Activated CD4-positive, alpha-beta T cell treated with anti-CD3 and anti-CD28 coated beads for 36 hours (primary cell): ENCODE measurements around the gene CENPC. TPM values are rescaled to one million over a fixed set of nuclear protein-coding genes. Genes with fewer than 3 reads are reported as not detected.
"Not testable (repeated sequence)": the region's sequence is repeated elsewhere in the genome, so short reads cannot be mapped to it uniquely, and the experiment has no call there.

Source experiments
- ATAC-seq: fragments of 200-7000 bp; cut with Tn5 transposase; one replicate; pipeline ENCODE4 v1.10.0; 2021; ENCODE audit warnings: mild to moderate bottlenecking, moderate library complexity
- CTCF ChIA-PET: fragments of 350-600 bp; sonication (Branson Sonifier 250); formaldehyde crosslinking; loops from one replicate; lab custom pipeline; 2021; ENCODE audit warnings: antibody characterized with exemption; lab: Charles Lee
- POLR2A ChIA-PET: fragments of 350-600 bp; sonication (Branson Sonifier 250); formaldehyde crosslinking; loops from one replicate; lab custom pipeline; 2021; ENCODE audit warnings: antibody characterized with exemption, inconsistent platforms; lab: Charles Lee
- DNase-seq: peaks from one replicate; pipeline ENCODE4 v3.0.0-alpha.2; 2020
- H3K27ac Mint-ChIP-seq: one replicate; pipeline ENCODE4 v1.8.0; 2021; ENCODE audit warnings: mixed read lengths
- H3K27me3 Mint-ChIP-seq: one replicate; pipeline ENCODE4 v1.8.0; 2021; ENCODE audit warnings: mixed read lengths
- H3K36me3 Mint-ChIP-seq: one replicate; pipeline ENCODE4 v1.8.0; 2021; ENCODE audit warnings: low read depth, mixed read lengths
- H3K4me1 Mint-ChIP-seq: one replicate; pipeline ENCODE4 v1.8.0; 2021; ENCODE audit warnings: mixed read lengths
- H3K4me3 Mint-ChIP-seq: one replicate; pipeline ENCODE4 v1.8.0; 2021; ENCODE audit warnings: mild to moderate bottlenecking, moderate library complexity, mixed read lengths
- H3K9me3 Mint-ChIP-seq: one replicate; pipeline ENCODE4 v1.8.0; 2021; ENCODE audit warnings: low read depth, mixed read lengths
- intact Hi-C, 2 experiments: fragments of 100-400 bp; cut with DNase I in 1 of 2; cut with micrococcal nuclease in 1 of 2; formaldehyde crosslinking; loops; one replicate each; pipeline versions ENCODE4 v1.14.2 to v1.15.1; 2022 to 2024; cut with DNase I, micrococcal nuclease
- total RNA-seq, 2 experiments: library from RNA; stranded (reverse); gene quantifications; one replicate each; pipeline ENCODE4 v1.2.3, GENCODE V29; 2021

The CENPC gene
- total RNA-seq, 2 experiments from 2014 or later = 30.3 to 33.1 TPM

- ChIA-PET CTCF (no interaction called here), POLR2A (no interaction called here)
- no peak overlapping the region for H3K4me3 Mint-ChIP-seq
- no peaks in the 10 kb centered on the region for H3K4me1 Mint-ChIP-seq
- H3K36me3 Mint-ChIP-seq = peaks cover 37% of the 10 kb centered on the region
- intact Hi-C loops = no loop called here
- no peak overlapping the region for H3K27ac Mint-ChIP-seq
- ATAC-seq = no peak
- H3K27me3 Mint-ChIP-seq = no peaks in the 10 kb centered on the region
- DNase-seq = no peak
- no peaks in the 10 kb centered on the region for H3K9me3 Mint-ChIP-seq
These were observed 76.5 kb downstream of the CENPC start for GRCh38 chr4:67468830-67469229.

- no peaks in the 10 kb centered on the region for H3K27me3 Mint-ChIP-seq
- intact Hi-C loops = no loop called here
- DNase-seq (no peak), ATAC-seq (no peak)
- ChIA-PET POLR2A (no interaction called here), CTCF (no interaction called here)
- no peaks in the 10 kb centered on the region for H3K4me1 Mint-ChIP-seq
- peaks cover 24% of the 10 kb centered on the region for H3K36me3 Mint-ChIP-seq
- H3K27ac Mint-ChIP-seq = no peak overlapping the region
- no peaks in the 10 kb centered on the region for H3K9me3 Mint-ChIP-seq
- no peak overlapping the region for H3K4me3 Mint-ChIP-seq
These were observed 78.6 kb downstream of the CENPC start for GRCh38 chr4:67466751-67467150.

DNA sequence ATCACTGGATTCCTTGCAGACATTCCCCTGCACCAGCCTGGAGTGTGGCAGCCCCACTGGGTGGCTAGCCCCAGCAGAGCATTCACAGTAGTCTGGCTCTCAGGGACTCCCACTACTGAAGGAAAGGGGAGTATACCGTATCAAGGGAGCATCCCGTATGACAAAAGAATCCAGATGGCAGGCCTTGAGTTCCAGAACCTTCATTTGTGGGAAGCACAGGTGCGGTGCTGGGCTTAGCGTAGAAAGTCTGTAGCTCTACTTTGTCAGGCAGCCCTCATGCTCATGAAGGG, 79.6 kb downstream of the CENPC start:
- ChIA-PET POLR2A (no interaction called here), CTCF (no interaction called here)
- ATAC-seq (no peak), DNase-seq (no peak)
- Mint-ChIP-seq H3K9me3 (no peaks in the 10 kb centered on the region), H3K36me3 (peaks cover 16% of the 10 kb centered on the region), H3K4me1 (no peaks in the 10 kb centered on the region), H3K27ac (no peak overlapping the region), H3K27me3 (no peaks in the 10 kb centered on the region), H3K4me3 (no peak overlapping the region)
- intact Hi-C loops = no loop called here

GRCh38 chr4:67465032-67465762, 80.1 kb downstream of the CENPC start:
- CTCF ChIA-PET = no interaction called here
- DNase-seq = no peak
- no peaks in the 10 kb centered on the region for H3K4me1 Mint-ChIP-seq
- no peaks in the 10 kb centered on the region for H3K9me3 Mint-ChIP-seq
- POLR2A ChIA-PET = no interaction called here
- H3K27ac Mint-ChIP-seq = no peak overlapping the region
- intact Hi-C loops = no loop called here
- no peaks in the 10 kb centered on the region for H3K27me3 Mint-ChIP-seq
- no peak for ATAC-seq
- H3K36me3 Mint-ChIP-seq = peaks cover 15% of the 10 kb centered on the region
- H3K4me3 Mint-ChIP-seq = no peak overlapping the region

- intact Hi-C loops = no loop called here
- ChIA-PET CTCF (no interaction called here), POLR2A (no interaction called here)
- DNase-seq = no peak
- peaks cover 23% of the 10 kb centered on the region for H3K36me3 Mint-ChIP-seq
- no peaks in the 10 kb centered on the region for H3K27me3 Mint-ChIP-seq
- H3K9me3 Mint-ChIP-seq = no peaks in the 10 kb centered on the region
- ATAC-seq = no peak
- H3K4me1 Mint-ChIP-seq = no peaks in the 10 kb centered on the region
- no peak overlapping the region for H3K27ac Mint-ChIP-seq
- no peak overlapping the region for H3K4me3 Mint-ChIP-seq
These were observed 84.7 kb downstream of the CENPC start for GRCh38 chr4:67460574-67460973.

DNA sequence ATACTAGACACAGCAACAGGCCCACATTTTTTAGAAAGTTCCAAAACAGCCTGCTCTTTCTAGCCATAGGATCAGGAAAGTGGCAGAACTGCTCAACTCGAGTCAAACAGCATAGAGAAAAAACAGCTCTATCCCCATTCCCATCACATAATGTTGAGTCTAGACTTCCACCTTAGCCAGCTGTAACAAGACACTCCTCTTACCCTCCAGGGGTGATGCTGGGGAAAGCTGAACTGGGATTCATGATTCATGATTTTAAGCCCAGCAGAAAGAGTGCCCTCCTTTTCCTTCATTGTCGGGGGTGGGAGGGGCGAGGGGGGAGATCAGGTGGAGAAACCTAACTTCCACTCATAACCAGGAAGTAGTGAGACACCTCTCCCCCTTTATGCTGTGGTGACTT, 86.1 kb downstream of the CENPC start:
- CTCF ChIA-PET = no interaction called here
- Mint-ChIP-seq H3K4me1 (no peaks in the 10 kb centered on the region), H3K36me3 (peaks cover 28% of the 10 kb centered on the region), H3K4me3 (no peak overlapping the region), H3K27me3 (no peaks in the 10 kb centered on the region), H3K9me3 (no peaks in the 10 kb centered on the region), H3K27ac (no peak overlapping the region)
- ATAC-seq (no peak), DNase-seq (no peak)
- intact Hi-C loops = no loop called here
- POLR2A ChIA-PET = no interaction called here

- ATAC-seq (no peak), DNase-seq (no peak)
- POLR2A ChIA-PET = interaction anchor here (1.0 kb wide), 1 partner anchor 89 kb away, joined by 3 read pairs; the partner anchor contains the start of gene CENPC
- Mint-ChIP-seq H3K27me3 (no peaks in the 10 kb centered on the region), H3K9me3 (no peaks in the 10 kb centered on the region), H3K4me1 (peaks cover 1% of the 10 kb centered on the region), H3K36me3 (peaks cover 37% of the 10 kb centered on the region), H3K4me3 (no peak overlapping the region), H3K27ac (no peak overlapping the region)
- CTCF ChIA-PET = no interaction called here
- intact Hi-C loops = no loop called here
These were observed 88.6 kb downstream of the CENPC start for GRCh38 chr4:67456577-67457196.

GRCh38 chr4:67452846-67453205, 92.5 kb downstream of the CENPC start:
- POLR2A ChIA-PET, ATAC-seq, H3K27ac Mint-ChIP-seq, H3K4me1 Mint-ChIP-seq, intact Hi-C loops, CTCF ChIA-PET, DNase-seq, H3K9me3 Mint-ChIP-seq, H3K27me3 Mint-ChIP-seq, H3K4me3 Mint-ChIP-seq: not testable (repeated sequence)
- H3K36me3 Mint-ChIP-seq = peaks cover 29% of the 10 kb centered on the region

DNA sequence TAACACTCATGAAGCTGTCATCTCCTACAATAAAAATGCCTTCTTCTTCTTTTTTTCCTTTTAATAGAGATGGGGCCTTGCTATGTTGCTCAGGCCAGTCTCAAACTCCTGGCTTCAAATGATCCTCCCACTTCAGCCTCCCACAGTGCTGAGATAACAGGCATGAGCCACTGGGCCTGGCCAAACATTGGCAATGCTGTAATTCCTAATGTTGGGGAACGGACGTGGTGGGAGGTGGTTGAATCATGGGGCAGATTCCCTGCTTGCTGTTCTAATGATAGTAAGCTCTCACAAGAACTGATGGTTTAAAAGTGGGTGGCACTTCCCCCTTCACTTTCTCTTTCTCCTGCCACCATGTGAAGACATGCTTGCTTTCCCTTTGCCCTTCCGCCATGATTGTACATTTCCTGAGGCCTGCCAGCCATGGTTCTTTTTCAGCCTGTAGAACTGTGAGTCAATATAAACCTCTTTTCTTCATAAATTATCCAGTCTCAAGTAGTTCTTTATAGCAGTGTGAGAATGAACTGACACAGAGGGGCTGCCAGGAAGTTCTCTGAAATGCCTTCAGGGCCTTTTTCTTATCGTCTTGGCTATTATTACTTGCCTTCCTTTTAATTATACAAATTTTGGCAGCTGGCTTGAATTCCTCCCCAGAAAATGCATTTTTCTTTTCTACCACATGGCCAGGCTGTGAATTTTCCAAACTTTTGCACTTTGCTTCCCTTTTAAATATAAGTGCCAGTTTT, 93.0 kb downstream of the CENPC start:
- ATAC-seq (no peak), DNase-seq (no peak)
- CTCF ChIA-PET = interaction anchor here (0.6 kb wide), 2 partner anchors 56 to 64 kb away, joined by 3 read pairs; no protein-coding TSS in a partner anchor
- Mint-ChIP-seq H3K4me1 (peaks cover 1% of the 10 kb centered on the region), H3K9me3 (peaks cover 8% of the 10 kb centered on the region), H3K27ac (no peak overlapping the region), H3K27me3 (no peaks in the 10 kb centered on the region), H3K4me3 (no peak overlapping the region), H3K36me3 (peaks cover 28% of the 10 kb centered on the region)
- intact Hi-C loops = no loop called here
- POLR2A ChIA-PET = no interaction called here

DNA sequence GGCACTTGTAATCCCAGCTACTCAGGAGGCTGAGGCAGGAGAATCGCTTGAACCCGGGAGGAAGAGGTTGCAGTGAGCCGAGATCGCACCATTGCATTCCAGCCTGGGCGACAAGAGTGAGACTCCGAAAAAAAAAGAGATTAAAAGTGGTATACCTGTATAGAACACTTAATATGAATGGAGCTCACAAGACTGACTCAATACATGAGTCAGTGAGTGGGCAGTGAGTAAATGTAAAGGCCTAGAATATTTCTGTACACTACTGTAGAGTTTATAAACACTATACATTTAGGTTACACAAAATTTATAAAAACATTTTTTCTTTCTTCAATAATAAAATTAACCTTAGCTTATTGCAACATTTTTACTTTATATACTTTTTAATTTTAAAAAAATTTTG, 93.8 kb downstream of the CENPC start:
- Mint-ChIP-seq H3K27ac (no peak overlapping the region), H3K4me3 (no peak overlapping the region), H3K36me3 (peaks cover 29% of the 10 kb centered on the region), H3K9me3 (peaks cover 9% of the 10 kb centered on the region), H3K27me3 (no peaks in the 10 kb centered on the region), H3K4me1 (peaks cover 1% of the 10 kb centered on the region)
- no peak for DNase-seq
- ATAC-seq = peak; percentile 51
- intact Hi-C loops = no loop called here
- POLR2A ChIA-PET = no interaction called here
- CTCF ChIA-PET = interaction anchor here (0.6 kb wide), 2 partner anchors 55 to 63 kb away, joined by 3 read pairs; no protein-coding TSS in a partner anchor

DNA sequence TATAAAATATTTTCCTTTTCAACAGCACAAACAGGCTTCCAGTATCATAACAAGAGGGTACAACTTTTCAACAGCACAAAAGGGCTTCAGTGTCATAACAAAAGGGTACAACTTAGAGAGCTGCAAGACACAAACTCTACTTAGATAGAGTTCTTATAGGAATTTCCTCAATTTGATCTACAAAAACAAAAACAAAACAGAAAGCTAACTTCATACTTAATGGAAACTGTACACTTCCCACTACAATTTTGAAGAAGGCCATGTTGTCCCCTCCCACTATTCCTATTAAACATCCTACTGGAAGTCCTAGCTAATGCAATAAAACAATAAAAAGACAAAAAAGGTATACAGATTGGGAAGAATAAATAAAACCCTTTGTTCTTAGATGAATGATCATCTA, 96.7 kb downstream of the CENPC start:
- intact Hi-C loops = no loop called here
- POLR2A ChIA-PET = no interaction called here

GRCh38 chr4:67447873-67448272, 97.4 kb downstream of the CENPC start:
- no peak for DNase-seq
- ChIA-PET CTCF (no interaction called here), POLR2A (no interaction called here)
- Mint-ChIP-seq H3K27me3 (no peaks in the 10 kb centered on the region), H3K27ac (no peak overlapping the region), H3K9me3 (peaks cover 9% of the 10 kb centered on the region), H3K36me3 (peaks cover 27% of the 10 kb centered on the region), H3K4me3 (no peak overlapping the region), H3K4me1 (peaks cover 1% of the 10 kb centered on the region)
- intact Hi-C loops = no loop called here
- no peak for ATAC-seq

More for the DNA sequence above, 96.7 kb downstream of the CENPC start:
- Mint-ChIP-seq H3K4me1 (peaks cover 1% of the 10 kb centered on the region), H3K4me3 (no peak overlapping the region), H3K9me3 (peaks cover 9% of the 10 kb centered on the region), H3K27me3 (no peaks in the 10 kb centered on the region), H3K36me3 (peaks cover 30% of the 10 kb centered on the region), H3K27ac (no peak overlapping the region)
- ATAC-seq (no peak), DNase-seq (no peak)
- CTCF ChIA-PET = no interaction called here
